Astrocyte of the spinal cord (primary cell): ENCODE data around the gene GJB6.

Experiments
- DNase-seq: peaks from one replicate; pipeline ENCODE4 v3.0.0; 2011; ENCODE audit warnings: low read depth, low spot score
- H3K4me3 ChIP-seq: 2 replicates; pipeline ENCODE4 v1.5.1; 2011; ENCODE audit warnings: low read depth, mild to moderate bottlenecking, low read length, moderate library complexity
- CTCF ChIP-seq: IDR thresholded peaks from 2 replicates; pipeline ENCODE4 v1.5.1; 2012; ENCODE audit warnings: low read depth, mild to moderate bottlenecking, low read length, inconsistent platforms
- in situ Hi-C: cut with HindIII; loops from 2 replicates; pipeline ENCODE4 v1.10.0; 2017; ENCODE audit warnings: low sequenced_read_pairs

The GJB6 gene

DNA sequence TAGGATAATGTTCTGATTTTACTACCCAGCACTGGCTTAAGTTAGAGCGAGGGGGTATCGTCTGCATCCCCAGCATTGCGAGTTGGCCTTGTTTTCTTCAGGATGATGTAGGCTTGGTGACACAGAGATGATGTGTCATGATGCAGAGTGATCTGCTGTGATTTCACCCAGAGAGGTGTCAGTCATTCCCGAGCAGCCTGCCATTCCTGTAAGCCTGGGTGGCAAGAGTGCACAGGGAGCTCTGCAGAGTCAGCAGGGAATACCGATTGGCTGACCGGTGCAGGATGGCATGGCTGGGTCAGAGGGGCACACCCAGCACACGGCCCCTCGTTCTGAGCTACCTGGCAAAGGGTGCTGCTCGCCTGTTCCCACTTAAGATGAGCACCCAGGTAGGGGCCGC, 15.8 kb upstream of the GJB6 start:
- DNase-seq, result no peak
- in situ Hi-C loops, result no loop called here
- TF ChIP-seq CTCF, result no peak
- no peak overlapping the region for H3K4me3 ChIP-seq

DNA sequence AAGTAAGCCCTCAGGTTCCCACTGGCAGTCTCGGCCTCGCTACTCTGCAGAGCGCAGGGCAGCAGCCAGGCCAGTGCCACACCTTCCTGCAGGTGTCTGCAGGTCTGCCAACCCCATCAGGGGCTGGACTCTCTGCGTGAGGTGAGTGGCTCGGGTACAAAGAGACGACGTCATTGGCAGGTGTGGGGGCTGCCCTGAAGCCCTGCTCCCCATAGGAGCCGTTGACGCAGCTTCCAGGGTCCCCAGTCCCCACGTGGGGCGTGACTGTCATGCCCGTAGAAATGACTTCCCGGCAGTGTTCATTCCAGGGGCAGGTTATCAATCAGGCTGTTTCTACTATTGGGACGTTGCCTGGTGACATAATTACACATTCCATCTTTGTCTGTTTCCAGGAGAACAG, 15.3 kb upstream of the GJB6 start:
- no peak for DNase-seq
- H3K4me3 ChIP-seq, result no peak overlapping the region
- in situ Hi-C loops, result no loop called here
- no peak for TF ChIP-seq CTCF

DNA sequence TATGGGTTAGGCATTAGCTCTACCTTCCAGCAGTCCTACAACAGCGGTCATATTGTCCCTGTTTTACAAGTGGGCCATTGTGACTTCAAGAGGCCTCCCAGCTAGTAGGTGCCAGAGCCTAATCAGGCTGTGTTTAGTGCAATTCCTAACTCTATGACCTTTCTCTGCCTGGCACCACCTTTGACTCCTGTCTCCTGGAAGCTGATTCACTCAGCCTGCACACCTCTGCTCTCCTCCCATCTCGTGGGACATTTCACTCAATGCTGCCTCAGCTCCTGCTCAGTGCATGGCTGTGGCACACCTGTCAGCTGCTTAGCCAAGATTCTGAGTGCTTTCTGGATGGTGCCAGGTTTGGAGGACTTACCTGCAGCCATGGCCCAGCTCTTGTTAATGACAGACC, 9.5 kb upstream of the GJB6 start:
- no peak for DNase-seq
- in situ Hi-C loops, result no loop called here
- no peak for TF ChIP-seq CTCF
- H3K4me3 ChIP-seq, result no peak overlapping the region

GRCh38 chr13:20239748-20240147, 7.6 kb upstream of the GJB6 start:
- DNase-seq, result no peak
- in situ Hi-C loops, result no loop called here
- no peak overlapping the region for H3K4me3 ChIP-seq
- no peak for TF ChIP-seq CTCF

- DNase-seq, result no peak
- no peak for TF ChIP-seq CTCF
- no peak overlapping the region for H3K4me3 ChIP-seq
- in situ Hi-C loops, result no loop called here
These were observed 598 bp upstream of the GJB6 start for GRCh38 chr13:20232556-20233277.

DNA sequence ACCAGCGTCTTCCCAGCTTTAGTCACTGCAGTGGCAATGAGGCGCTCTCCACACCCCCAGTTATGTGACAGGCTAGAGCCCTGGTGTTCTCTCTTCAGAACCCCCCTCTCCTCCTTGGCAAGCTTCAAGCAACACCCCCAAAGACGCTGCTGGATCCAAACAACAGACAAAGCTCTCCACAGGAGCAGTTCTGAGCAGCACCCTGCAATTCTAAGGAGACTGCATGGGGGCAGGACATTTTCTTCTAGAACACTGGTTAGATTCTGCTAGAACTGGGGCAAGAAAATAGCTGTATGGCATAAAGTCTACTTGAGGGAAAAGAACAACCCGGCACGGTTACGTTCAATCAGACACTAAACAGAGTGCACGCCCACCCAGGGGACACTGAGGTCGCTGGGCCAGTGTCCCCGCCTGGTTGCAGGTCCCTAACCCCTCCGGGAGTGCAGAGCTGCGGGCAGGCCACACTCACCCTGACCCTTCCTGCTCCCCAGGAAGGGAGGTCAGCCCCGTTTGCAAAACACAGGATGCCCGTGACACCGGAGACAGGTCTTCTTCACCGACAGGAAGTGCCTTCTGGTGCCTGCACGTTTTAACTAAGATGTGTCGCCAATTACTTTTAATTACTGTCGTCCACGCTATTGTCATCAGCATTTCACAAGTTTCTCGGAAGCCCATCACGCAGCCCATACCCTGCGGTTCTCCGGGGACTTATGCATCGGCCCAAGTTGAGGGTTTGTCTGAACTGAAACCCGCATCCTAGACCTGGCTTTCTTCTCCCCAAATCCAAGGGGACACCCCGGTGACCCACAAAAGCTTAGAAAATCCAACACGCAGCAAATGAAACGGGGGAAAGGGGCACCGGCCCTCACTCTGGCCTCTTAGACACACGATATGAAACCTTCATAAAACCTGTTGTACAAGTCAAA, 943 bp downstream of the GJB6 start:
- DNase-seq, result no peak
- no peak for TF ChIP-seq CTCF
- no peak overlapping the region for H3K4me3 ChIP-seq
- in situ Hi-C loops, result no loop called here
